T-helper 2 cell treated with Interferon-gamma antibody and Interleukin-4, amounts not matched to agents 5 μg/mL and 100 μg/mL, for 36 hours (primary cell): ENCODE data around the gene SERPINB5.

Experiments used
- DNase-seq: peaks from one replicate; pipeline ENCODE4 v3.0.0; 2021; ENCODE audit warnings: low spot score
- H3K27ac Mint-ChIP-seq: one replicate; pipeline ENCODE4 v1.8.0; 2021; ENCODE audit warnings: mild to moderate bottlenecking, mixed read lengths
- H3K27me3 Mint-ChIP-seq: one replicate; pipeline ENCODE4 v1.8.0; 2021; ENCODE audit warnings: low read depth, mixed read lengths
- H3K36me3 Mint-ChIP-seq: one replicate; pipeline ENCODE4 v1.8.0; 2021; ENCODE audit warnings: low read depth, mixed read lengths
- H3K4me1 Mint-ChIP-seq: one replicate; pipeline ENCODE4 v1.8.0; 2021; ENCODE audit warnings: low read depth, mixed read lengths
- H3K4me3 Mint-ChIP-seq: one replicate; pipeline ENCODE4 v1.8.0; 2022; ENCODE audit warnings: mild to moderate bottlenecking, moderate library complexity, mixed read lengths
- H3K9me3 Mint-ChIP-seq: one replicate; pipeline ENCODE4 v1.8.0; 2021; ENCODE audit warnings: mixed read lengths

SERPINB5 gene, protein sequence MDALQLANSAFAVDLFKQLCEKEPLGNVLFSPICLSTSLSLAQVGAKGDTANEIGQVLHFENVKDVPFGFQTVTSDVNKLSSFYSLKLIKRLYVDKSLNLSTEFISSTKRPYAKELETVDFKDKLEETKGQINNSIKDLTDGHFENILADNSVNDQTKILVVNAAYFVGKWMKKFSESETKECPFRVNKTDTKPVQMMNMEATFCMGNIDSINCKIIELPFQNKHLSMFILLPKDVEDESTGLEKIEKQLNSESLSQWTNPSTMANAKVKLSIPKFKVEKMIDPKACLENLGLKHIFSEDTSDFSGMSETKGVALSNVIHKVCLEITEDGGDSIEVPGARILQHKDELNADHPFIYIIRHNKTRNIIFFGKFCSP

DNA sequence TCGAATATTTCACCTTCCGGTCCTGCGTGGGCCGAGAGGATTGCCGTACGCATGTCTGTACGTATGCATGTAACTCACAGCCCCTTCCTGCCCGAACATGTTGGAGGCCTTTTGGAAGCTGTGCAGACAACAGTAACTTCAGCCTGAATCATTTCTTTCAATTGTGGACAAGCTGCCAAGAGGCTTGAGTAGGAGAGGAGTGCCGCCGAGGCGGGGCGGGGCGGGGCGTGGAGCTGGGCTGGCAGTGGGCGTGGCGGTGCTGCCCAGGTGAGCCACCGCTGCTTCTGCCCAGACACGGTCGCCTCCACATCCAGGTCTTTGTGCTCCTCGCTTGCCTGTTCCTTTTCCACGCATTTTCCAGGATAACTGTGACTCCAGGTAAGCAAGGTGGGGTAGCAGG lies at the start of gene SERPINB5:
TSS of gene SERPINB5 (plus strand) at position 291 of the 400 bp plus-strand sequence. CDS start 7,471 bp downstream, outside the sequence.
- Mint-ChIP-seq H3K27ac (no peak within 1 kb of the TSS), H3K9me3 (no peaks in the 10 kb centered on the region), H3K36me3 (no peaks in the 10 kb centered on the region), H3K27me3 (peaks cover 22% of the 10 kb centered on the region), H3K4me3 (no peak within 1 kb of the TSS), H3K4me1 (no peaks in the 10 kb centered on the region)
- DNase-seq, result no peak

DNA sequence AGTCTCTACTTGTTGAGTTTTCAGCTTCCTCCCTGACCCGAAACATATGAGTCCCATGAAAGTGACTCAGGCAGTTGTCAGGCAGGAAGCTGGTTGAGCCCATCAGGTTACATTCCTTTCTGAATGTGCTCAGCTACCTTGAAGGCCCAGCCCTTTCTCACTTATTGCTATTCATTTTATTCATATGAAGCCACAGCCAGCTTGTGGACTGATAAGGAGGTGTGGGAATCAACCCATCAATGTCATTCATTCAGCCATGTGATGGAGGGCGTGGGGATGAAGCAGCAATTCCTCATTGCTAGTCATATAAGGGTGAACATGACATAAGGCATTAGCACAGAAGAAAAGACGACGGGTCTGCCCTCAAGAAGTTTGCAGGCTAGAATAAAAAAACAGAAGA lies 49.2 kb upstream of the SERPINB5 start:
- DNase-seq, result no peak

DNA sequence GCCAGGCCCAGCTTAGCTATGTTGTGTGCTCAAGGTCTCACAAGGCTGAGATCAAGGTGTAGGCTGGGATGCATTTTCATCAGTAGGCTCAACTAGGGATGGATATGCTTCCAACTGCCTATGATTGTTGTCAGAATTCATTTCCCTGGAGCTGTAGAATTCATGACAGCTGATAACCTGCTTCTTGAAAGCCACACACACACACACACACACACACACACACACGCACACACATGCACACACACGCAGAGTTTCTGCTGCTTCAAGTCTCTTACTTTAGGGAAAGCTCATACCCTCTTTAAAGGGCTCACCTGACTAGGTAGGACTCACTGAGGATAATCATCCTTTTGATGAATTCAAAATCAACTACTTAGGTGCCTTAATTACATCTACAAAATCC lies 46.2 kb upstream of the SERPINB5 start:
- Mint-ChIP-seq H3K27me3 (peaks cover 39% of the 10 kb centered on the region), H3K4me1 (peaks cover 6% of the 10 kb centered on the region), H3K4me3 (no peak overlapping the region), H3K36me3 (no peaks in the 10 kb centered on the region), H3K9me3 (no peaks in the 10 kb centered on the region), H3K27ac (no peak overlapping the region)
- no peak for DNase-seq

More for the DNA sequence above, 49.2 kb upstream of the SERPINB5 start:
- H3K4me1 Mint-ChIP-seq, result peaks cover 14% of the 10 kb centered on the region
- no peak overlapping the region for H3K4me3 Mint-ChIP-seq
- H3K27ac Mint-ChIP-seq, result no peak overlapping the region
- no peaks in the 10 kb centered on the region for H3K9me3 Mint-ChIP-seq
- peaks cover 22% of the 10 kb centered on the region for H3K27me3 Mint-ChIP-seq
- no peaks in the 10 kb centered on the region for H3K36me3 Mint-ChIP-seq

DNA sequence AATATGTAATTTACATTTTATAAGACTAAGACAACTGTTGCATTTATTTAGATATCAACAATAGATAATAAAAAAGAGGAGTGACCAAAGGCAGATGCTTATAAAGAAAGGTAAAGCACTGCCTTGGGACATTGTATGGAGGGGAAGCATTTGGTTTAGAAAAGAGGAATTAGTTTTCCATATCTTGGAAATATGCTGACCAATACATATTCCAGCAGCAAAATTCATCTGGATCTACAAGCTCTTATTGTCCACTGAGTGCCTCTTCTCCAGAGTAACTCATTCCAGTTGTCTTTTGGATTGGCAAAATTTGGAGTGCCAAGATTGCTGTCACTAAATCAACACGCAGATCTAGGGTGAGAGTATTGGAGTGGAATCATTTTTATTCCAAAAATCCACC lies 45.6 kb upstream of the SERPINB5 start:
- Mint-ChIP-seq H3K4me1 (peaks cover 6% of the 10 kb centered on the region), H3K9me3 (no peaks in the 10 kb centered on the region), H3K27ac (no peak overlapping the region), H3K36me3 (no peaks in the 10 kb centered on the region), H3K4me3 (no peak overlapping the region), H3K27me3 (peaks cover 41% of the 10 kb centered on the region)
- DNase-seq, result no peak

DNA sequence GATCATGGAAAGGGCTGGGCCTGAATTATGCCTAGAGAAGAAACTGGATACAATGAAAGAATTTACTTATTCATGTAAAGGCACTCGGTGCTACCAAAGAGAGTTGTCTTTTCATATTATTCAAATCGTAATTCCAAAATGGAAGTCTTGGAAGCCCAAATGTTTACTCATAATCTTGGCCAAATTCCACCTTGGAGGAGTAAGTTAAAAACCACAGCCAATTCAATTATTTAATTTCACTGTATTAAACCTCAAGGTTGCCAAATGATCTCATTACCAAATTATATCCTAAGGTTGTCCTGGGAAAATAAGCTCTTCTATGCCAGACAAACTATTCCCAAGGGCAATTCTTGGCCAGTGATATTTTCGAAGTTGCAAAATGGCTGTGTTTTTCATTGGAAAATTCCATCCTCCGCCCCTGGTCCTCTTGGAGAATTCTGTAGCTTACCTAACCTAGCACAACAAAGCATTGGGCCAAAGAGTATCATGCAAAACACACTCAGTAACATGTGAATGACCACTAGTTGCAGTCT lies 43.4 kb upstream of the SERPINB5 start:
- no peaks in the 10 kb centered on the region for H3K9me3 Mint-ChIP-seq
- no peak overlapping the region for H3K4me3 Mint-ChIP-seq
- H3K27ac Mint-ChIP-seq, result no peak overlapping the region
- no peak for DNase-seq
- H3K4me1 Mint-ChIP-seq, result no peaks in the 10 kb centered on the region
- H3K27me3 Mint-ChIP-seq, result peaks cover 44% of the 10 kb centered on the region
- H3K36me3 Mint-ChIP-seq, result no peaks in the 10 kb centered on the region

DNA sequence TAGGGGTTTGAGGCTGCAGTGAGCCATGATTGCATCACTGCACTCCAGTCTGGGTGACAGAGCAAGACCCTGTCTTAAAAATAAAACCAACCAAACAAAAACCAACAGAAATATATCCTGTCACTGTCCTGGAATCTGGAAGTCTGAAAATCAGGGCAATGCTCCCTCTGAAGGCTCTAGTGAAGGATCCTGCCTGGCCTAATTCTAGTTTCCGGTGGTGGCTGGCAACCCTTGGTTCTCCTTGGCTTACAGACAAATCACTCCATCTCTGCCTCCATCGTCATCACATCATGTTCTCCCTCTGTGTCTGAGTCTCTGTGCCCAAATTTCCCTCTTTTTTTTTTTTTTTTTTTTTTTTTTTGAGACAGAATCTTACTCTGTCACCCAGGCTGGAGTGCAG lies 38.6 kb upstream of the SERPINB5 start:
- no peak for DNase-seq
- H3K4me3 Mint-ChIP-seq, result no peak overlapping the region
- H3K4me1 Mint-ChIP-seq, result no peaks in the 10 kb centered on the region
- H3K27ac Mint-ChIP-seq, result no peak overlapping the region
- H3K27me3 Mint-ChIP-seq, result peaks cover 34% of the 10 kb centered on the region
- no peaks in the 10 kb centered on the region for H3K9me3 Mint-ChIP-seq
- H3K36me3 Mint-ChIP-seq, result no peaks in the 10 kb centered on the region

DNA sequence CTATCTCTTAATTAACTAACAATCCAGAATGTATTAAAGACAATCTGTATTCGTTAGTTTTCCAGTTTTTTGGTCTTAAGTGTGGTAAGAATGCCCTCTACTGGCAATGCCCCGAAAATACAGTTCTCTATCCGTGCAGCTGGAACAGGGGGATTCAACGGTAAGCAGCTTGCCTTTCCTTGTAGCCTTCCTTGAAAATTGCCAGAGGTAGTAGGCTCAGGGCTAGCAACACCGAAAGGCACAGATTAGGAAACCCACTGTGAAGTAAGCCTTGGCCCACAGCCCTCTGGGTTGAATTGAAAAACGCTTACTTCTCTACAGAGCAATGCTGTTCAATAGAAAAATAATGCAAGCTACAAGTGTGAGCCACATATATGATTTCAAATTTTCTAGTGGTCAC lies 37.4 kb upstream of the SERPINB5 start:
- H3K4me3 Mint-ChIP-seq, result no peak overlapping the region
- H3K4me1 Mint-ChIP-seq, result no peaks in the 10 kb centered on the region
- H3K27me3 Mint-ChIP-seq, result peaks cover 23% of the 10 kb centered on the region
- no peaks in the 10 kb centered on the region for H3K9me3 Mint-ChIP-seq
- no peak overlapping the region for H3K27ac Mint-ChIP-seq
- peak; percentile 17 for DNase-seq
- H3K36me3 Mint-ChIP-seq, result no peaks in the 10 kb centered on the region

DNA sequence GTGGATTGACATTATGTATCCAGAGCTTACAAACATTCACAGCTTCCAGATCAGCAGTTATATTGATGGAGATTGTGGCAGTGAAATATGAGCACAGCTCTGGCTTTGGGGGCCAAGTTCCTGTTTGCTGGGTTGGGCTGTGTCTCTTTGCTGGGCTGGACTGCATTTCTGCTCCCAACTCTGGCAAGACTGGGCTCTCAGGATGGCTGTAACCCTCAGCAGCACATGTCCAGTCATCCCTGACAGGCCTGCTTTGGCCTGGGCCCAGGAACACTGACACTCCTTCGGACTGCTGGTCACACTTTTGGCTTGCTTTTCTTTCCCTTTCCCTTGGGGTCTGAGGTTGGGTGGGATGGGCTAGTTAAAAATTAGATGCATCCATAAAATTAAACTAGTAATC lies 36.5 kb upstream of the SERPINB5 start:
- no peaks in the 10 kb centered on the region for H3K9me3 Mint-ChIP-seq
- DNase-seq, result no peak
- no peaks in the 10 kb centered on the region for H3K4me1 Mint-ChIP-seq
- no peaks in the 10 kb centered on the region for H3K36me3 Mint-ChIP-seq
- H3K27ac Mint-ChIP-seq, result no peak overlapping the region
- H3K27me3 Mint-ChIP-seq, result peaks cover 23% of the 10 kb centered on the region
- H3K4me3 Mint-ChIP-seq, result no peak overlapping the region

DNA sequence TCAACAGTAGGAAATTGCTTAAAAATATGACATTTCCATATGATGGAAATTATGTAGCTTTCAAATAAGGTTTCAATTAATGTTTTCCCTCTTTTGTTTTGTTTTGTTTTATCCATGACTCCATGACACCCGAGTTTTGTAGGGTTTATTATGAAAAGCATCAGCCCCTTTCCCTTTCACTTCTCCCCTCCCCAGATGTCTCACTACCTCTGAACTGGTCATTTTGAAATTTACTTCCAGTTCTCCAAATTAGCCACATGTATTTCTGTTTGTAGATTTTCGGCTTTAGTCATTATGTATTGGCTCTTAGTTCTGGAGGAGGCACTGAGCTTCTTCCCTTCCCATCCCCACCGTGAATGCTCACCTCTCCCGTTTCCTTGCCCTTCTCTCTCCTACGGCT lies 35.9 kb upstream of the SERPINB5 start:
- DNase-seq, result no peak
- no peaks in the 10 kb centered on the region for H3K36me3 Mint-ChIP-seq
- no peaks in the 10 kb centered on the region for H3K4me1 Mint-ChIP-seq
- H3K4me3 Mint-ChIP-seq, result no peak overlapping the region
- no peak overlapping the region for H3K27ac Mint-ChIP-seq
- H3K9me3 Mint-ChIP-seq, result no peaks in the 10 kb centered on the region
- peaks cover 23% of the 10 kb centered on the region for H3K27me3 Mint-ChIP-seq

DNA sequence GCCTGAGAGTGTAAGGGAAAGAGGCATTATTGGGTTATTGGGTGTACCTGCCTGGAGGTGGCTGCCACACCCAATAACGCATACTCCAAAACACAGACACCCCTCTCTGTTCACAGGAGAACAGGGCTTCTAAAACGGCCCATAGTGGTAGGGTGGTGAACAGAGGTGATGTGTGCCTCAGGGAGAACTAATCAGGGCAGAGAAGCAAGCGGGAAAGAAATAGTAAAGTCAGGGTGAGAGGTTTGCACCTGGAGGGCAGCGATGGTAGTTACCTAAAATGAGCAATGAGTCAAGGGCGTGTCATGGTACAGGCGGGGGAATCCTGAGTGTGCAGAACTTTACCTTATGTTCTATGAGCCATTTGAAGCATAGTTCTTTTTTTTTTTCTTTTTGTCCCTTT lies 32.9 kb upstream of the SERPINB5 start:
- H3K27me3 Mint-ChIP-seq, result peaks cover 18% of the 10 kb centered on the region
- H3K4me1 Mint-ChIP-seq, result no peaks in the 10 kb centered on the region
- DNase-seq, result no peak
- H3K4me3 Mint-ChIP-seq, result no peak overlapping the region
- no peaks in the 10 kb centered on the region for H3K36me3 Mint-ChIP-seq
- H3K9me3 Mint-ChIP-seq, result no peaks in the 10 kb centered on the region
- H3K27ac Mint-ChIP-seq, result no peak overlapping the region

DNA sequence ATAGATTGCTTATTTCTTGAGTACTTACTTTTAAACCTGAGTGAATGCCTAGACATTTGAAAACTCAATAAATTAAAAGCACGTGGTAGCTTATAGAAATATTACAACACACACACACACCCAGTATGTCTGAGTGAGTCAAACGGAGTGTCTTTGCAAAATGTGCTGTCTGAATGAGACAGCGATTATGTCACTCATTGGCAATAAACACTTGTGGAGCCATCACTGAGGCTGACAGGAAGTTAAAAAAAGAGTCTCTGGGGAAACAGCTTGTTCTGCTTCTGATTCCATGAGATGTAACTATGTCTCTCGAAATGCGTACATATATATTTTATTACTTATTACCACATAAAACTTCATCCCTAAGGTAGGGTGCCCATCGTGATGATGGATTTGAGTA lies 32.2 kb upstream of the SERPINB5 start:
- no peak overlapping the region for H3K27ac Mint-ChIP-seq
- H3K4me1 Mint-ChIP-seq, result no peaks in the 10 kb centered on the region
- H3K9me3 Mint-ChIP-seq, result no peaks in the 10 kb centered on the region
- H3K36me3 Mint-ChIP-seq, result no peaks in the 10 kb centered on the region
- H3K27me3 Mint-ChIP-seq, result peaks cover 14% of the 10 kb centered on the region
- DNase-seq, result no peak
- H3K4me3 Mint-ChIP-seq, result no peak overlapping the region

DNA sequence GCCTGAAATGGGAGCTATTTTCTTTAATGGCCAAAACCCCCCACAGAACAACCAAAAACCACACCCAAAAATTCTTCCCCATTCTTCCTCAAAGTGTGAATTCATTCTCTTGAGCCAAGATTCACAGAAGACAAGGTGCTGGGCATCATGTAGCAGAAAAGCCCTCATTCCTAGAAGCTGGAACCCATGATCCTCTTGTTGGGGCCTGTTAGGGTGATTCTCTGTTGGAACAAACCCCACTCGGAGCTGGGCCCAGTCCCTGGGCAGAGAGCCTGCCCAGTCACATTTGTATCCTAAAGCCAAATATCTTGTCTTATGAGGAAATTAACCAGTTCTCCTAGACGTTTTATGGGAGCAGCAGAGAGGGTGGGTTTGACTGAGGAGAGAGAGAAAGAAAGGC lies 31.7 kb upstream of the SERPINB5 start:
- DNase-seq, result no peak
- no peak overlapping the region for H3K4me3 Mint-ChIP-seq
- H3K36me3 Mint-ChIP-seq, result no peaks in the 10 kb centered on the region
- H3K9me3 Mint-ChIP-seq, result no peaks in the 10 kb centered on the region
- no peak overlapping the region for H3K27ac Mint-ChIP-seq
- peaks cover 11% of the 10 kb centered on the region for H3K27me3 Mint-ChIP-seq
- no peaks in the 10 kb centered on the region for H3K4me1 Mint-ChIP-seq

DNA sequence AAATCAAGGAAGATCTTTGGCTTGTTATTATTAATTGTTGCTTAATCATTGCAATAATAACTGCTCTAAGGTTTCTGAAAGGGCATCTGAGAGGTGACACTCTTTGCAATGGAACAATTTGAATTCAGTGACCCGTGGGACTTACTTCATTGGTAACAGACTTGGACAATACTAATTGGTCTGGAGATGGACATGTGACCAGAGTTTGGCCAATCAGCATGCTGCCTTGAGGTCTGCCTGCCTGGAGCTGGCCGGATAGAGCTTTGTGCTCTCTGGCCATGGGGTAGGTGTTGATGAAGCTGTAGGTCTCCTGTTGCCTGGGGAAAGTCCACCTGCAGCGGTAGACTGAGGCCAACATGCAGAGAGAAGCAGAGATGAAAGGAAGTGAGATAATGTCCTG lies 30.5 kb upstream of the SERPINB5 start:
- H3K36me3 Mint-ChIP-seq, result no peaks in the 10 kb centered on the region
- H3K9me3 Mint-ChIP-seq, result no peaks in the 10 kb centered on the region
- H3K4me1 Mint-ChIP-seq, result no peaks in the 10 kb centered on the region
- peaks cover 6% of the 10 kb centered on the region for H3K27me3 Mint-ChIP-seq
- no peak for DNase-seq
- no peak overlapping the region for H3K4me3 Mint-ChIP-seq
- H3K27ac Mint-ChIP-seq, result no peak overlapping the region

DNA sequence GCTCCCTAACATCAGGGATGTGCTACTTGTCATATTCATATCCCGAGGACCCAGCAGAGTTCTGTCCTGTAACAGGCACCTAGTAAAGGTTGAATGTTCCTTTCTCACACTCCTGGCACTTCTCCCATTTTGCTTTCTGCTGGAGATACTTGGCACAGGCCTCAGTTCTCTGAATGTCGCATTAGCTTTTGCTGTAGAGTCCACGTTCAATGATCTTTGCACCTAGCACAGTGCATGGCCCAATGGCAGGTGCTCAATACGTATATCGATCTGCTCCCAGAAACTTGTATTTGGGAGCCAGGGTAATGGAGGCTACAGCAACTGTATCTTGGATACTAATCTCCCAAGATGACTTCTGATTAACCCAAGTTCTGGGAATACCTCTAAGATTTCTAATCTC lies 29.7 kb upstream of the SERPINB5 start:
- Mint-ChIP-seq H3K9me3 (no peaks in the 10 kb centered on the region), H3K4me3 (no peak overlapping the region), H3K27ac (no peak overlapping the region), H3K4me1 (no peaks in the 10 kb centered on the region), H3K27me3 (no peaks in the 10 kb centered on the region), H3K36me3 (no peaks in the 10 kb centered on the region)
- no peak for DNase-seq

DNA sequence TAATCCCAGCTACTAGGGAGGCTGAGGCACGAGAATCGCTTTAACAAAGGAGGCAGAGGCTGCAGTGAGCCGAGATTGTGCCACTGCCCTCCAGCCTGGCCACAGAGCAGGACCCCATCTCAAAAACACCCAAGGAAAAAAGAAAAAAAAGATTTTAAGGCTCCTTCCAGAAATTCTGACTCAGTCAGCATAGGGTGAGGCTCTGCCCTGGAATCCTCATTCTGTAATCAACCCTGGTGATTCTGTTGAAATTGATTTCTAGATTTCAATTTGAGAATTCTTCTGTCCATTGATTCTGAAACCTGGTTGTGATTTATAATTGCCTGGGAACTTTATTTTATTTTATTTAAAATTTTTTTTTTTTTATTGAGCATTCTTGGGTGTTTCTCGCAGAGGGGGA lies 27.3 kb upstream of the SERPINB5 start:
- no peak for DNase-seq
- H3K27ac Mint-ChIP-seq, result no peak overlapping the region
- no peaks in the 10 kb centered on the region for H3K9me3 Mint-ChIP-seq
- no peaks in the 10 kb centered on the region for H3K27me3 Mint-ChIP-seq
- H3K4me3 Mint-ChIP-seq, result no peak overlapping the region
- no peaks in the 10 kb centered on the region for H3K36me3 Mint-ChIP-seq
- no peaks in the 10 kb centered on the region for H3K4me1 Mint-ChIP-seq
